A673 (cell line): ENCODE measurements around the gene MAP3K5.

ENCODE experiments used
- EZH2 ChIP-seq: fragments of 200-600 bp; sonication (generic); IDR thresholded peaks from 2 replicates; pipeline ENCODE4 v1.6.1; 2017; ENCODE audit warnings: borderline replicate concordance, low read depth, mild to moderate bottlenecking, mixed read lengths, antibody characterized with exemption, low read length; ENCODE audit not compliant: poor library complexity, severe bottlenecking
- TF ChIP-seq, protein P1 (sequence below): fragments of 300-800, 200-600 bp; sonication (generic); conservative IDR thresholded peaks from 2 replicates; pipeline ENCODE4 v1.5.1; 2017; ENCODE audit warnings: low read depth, mild to moderate bottlenecking, antibody characterized with exemption, low read length, moderate library complexity, mixed read lengths

DNA sequence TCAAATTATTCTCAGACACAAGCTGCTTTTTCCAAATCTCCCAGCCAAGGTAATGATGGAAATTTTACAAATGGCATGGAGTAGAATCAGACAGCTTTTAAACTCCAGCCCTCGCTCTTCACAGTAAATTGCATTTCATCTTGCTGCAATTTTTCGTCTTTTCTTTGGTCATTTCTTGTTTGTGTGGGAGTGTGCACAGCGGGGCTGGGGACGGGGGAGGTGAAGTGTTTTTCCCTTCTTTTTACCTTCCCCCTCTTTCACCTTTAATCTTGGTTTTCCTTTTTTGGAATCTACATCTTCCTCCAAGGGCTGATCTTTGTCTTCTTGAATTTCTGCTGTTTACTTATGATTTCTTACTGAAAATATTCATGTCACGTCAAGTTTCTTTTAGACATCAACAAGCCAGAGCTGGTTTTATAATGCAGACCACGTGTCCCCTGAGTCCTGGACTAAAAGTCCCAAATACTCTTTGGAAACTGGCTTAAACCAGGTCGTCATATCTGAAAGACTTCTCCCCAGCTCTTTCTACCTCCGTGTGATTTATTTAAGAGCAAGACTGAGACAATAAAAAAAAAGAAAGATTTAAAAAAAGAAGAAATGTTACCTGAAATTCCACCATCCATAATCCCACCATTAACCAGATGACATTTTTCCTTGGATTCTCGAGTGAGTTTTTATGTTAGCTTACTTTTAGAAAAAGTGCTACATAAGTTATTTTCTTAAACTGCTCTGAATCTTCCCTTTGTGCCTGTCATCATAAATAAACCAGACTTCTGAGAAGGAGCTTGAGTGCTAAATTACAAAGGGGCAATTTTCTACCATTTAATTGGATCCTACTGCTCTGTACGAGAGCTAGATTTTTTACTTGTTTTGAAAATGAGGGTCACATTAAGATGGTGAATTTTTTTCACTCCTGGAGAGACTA, 52.0 kb downstream of the MAP3K5 start:
- TF ChIP-seq, protein P1, sequence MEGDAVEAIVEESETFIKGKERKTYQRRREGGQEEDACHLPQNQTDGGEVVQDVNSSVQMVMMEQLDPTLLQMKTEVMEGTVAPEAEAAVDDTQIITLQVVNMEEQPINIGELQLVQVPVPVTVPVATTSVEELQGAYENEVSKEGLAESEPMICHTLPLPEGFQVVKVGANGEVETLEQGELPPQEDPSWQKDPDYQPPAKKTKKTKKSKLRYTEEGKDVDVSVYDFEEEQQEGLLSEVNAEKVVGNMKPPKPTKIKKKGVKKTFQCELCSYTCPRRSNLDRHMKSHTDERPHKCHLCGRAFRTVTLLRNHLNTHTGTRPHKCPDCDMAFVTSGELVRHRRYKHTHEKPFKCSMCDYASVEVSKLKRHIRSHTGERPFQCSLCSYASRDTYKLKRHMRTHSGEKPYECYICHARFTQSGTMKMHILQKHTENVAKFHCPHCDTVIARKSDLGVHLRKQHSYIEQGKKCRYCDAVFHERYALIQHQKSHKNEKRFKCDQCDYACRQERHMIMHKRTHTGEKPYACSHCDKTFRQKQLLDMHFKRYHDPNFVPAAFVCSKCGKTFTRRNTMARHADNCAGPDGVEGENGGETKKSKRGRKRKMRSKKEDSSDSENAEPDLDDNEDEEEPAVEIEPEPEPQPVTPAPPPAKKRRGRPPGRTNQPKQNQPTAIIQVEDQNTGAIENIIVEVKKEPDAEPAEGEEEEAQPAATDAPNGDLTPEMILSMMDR, result no peak
- no peak for TF ChIP-seq EZH2
